GM19397 (cell line): ENCODE results near the gene SLC16A14.
"Not testable (repeated sequence)": the region's sequence is repeated elsewhere in the genome, so short reads cannot be mapped to it uniquely, and the experiment has no call there.

Source experiments
- ATAC-seq: cut with Tn5 transposase; IDR thresholded peaks from one replicate; pipeline ENCODE4 v1.9.1; 2021; ENCODE audit warnings: mild to moderate bottlenecking, moderate library complexity; ENCODE audit not compliant: unreplicated experiment

SLC16A14 gene

GRCh38 chr2:230068651-230069055 lies at the start of gene SLC16A14:
Gene SLC16A14, minus strand, starts transcription at chr2:230068924. Its CDS starts 9,572 bp downstream, at chr2:230059352.
- peak; percentile 20 for ATAC-seq

- ATAC-seq, result no peak
These were observed 38.0 kb upstream of the SLC16A14 start for GRCh38 chr2:230106771-230107170.

- ATAC-seq, result not testable (repeated sequence)
These were observed 33.2 kb upstream of the SLC16A14 start for GRCh38 chr2:230101967-230102366.

- no peak for ATAC-seq
These were observed 29.1 kb upstream of the SLC16A14 start for GRCh38 chr2:230097841-230098240.

- ATAC-seq, result no peak
These were observed 28.7 kb upstream of the SLC16A14 start for GRCh38 chr2:230097424-230097823.

GRCh38 chr2:230090967-230091366 lies 22.2 kb upstream of the SLC16A14 start:
- no peak for ATAC-seq

- ATAC-seq, result no peak
These were observed 16.5 kb upstream of the SLC16A14 start for GRCh38 chr2:230085201-230085600.

GRCh38 chr2:230077851-230078547 lies 9.3 kb upstream of the SLC16A14 start:
- no peak for ATAC-seq

- ATAC-seq, result no peak
These were observed 8.1 kb upstream of the SLC16A14 start for GRCh38 chr2:230076819-230077218.

- no peak for ATAC-seq
These were observed 7.4 kb upstream of the SLC16A14 start for GRCh38 chr2:230075988-230076631.

- ATAC-seq, result no peak
These were observed 2.7 kb upstream of the SLC16A14 start for GRCh38 chr2:230071421-230071820.

GRCh38 chr2:230069402-230069801 lies 678 bp upstream of the SLC16A14 start:
- ATAC-seq, result no peak

- ATAC-seq, result peak; percentile 42
These were observed 591 bp downstream of the SLC16A14 start for GRCh38 chr2:230068016-230068650.

GRCh38 chr2:230060672-230061293 lies 7.9 kb downstream of the SLC16A14 start:
- no peak for ATAC-seq

GRCh38 chr2:230053753-230054478 lies 14.8 kb downstream of the SLC16A14 start:
- no peak for ATAC-seq

GRCh38 chr2:230052299-230052698 lies 16.4 kb downstream of the SLC16A14 start:
- ATAC-seq, result no peak

GRCh38 chr2:230050136-230050535 lies 18.6 kb downstream of the SLC16A14 start:
- no peak for ATAC-seq

GRCh38 chr2:230048010-230048671 lies 20.6 kb downstream of the SLC16A14 start:
- no peak for ATAC-seq

GRCh38 chr2:230046491-230046890 lies 22.2 kb downstream of the SLC16A14 start:
- no peak for ATAC-seq

GRCh38 chr2:230043461-230043860 lies 25.3 kb downstream of the SLC16A14 start:
- no peak for ATAC-seq
